HG02885 (cell line): ENCODE data around the gene DTD1.

Experiments
- ATAC-seq: cut with Tn5 transposase; IDR thresholded peaks from one replicate; pipeline ENCODE4 v1.9.1; 2021; ENCODE audit warnings: mild to moderate bottlenecking; ENCODE audit not compliant: unreplicated experiment, poor library complexity

Gene DTD1

GRCh38 chr20:18657575-18657974 is 69.7 kb downstream of the DTD1 start:
- no peak for ATAC-seq

DNA sequence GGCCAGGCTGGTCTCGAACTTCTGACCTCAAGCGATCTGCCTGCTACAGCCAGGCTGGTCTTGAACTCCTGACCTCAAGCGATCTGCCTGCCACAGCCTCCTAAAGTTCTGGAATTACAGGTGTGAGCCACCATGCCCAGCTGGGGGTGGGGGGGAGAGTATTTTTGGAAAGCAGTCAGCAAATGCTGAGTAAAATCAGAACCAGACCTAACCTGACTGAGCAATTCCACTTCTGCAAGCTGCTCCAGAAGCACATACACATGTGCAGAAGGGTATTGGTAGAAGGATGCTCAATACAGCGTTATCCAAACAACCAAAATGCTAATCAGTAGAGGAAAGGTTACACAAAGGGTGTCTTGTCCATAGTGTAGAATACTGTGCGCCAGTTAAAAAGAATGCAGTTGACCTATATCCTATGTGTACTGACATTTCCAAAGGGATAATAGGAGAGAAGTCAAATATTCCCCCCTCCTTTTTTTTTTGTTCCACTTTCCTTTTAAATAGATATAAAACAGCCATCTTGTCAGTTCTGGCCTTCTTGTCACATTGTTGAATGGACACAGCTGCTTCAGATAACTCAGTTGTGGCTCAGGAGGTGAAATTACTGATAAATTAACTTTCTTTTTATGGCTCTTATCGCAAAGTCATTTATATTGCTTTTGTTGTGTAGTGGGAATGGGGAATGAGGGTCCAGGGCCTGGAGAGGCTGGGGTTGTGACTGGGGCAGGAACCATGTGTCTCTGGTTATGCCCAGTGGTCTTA is 74.6 kb downstream of the DTD1 start:
- peak; percentile 62 for ATAC-seq

- no peak for ATAC-seq
These were observed 76.1 kb downstream of the DTD1 start for GRCh38 chr20:18663932-18664331.

DNA sequence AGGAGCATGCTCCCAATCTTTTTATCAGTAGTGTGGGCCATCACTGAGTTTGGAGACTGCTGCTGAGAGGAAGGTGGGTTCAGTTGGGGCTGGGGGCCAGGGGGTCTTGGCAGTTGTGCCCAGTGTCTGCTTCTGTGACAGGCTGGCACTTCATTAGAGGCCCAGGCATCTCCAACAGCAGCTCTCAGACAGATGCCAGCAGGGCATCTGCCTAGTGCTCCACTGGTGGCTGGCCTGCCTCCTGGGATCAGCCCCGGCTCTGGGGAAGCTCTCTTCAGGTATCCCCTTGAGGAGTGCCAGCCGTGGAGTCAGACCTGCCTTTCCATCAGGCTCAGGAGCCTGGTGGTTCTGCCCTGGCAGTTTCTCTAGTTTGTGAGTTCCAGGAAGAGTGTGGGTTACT is 77.3 kb downstream of the DTD1 start:
- ATAC-seq = no peak

DNA sequence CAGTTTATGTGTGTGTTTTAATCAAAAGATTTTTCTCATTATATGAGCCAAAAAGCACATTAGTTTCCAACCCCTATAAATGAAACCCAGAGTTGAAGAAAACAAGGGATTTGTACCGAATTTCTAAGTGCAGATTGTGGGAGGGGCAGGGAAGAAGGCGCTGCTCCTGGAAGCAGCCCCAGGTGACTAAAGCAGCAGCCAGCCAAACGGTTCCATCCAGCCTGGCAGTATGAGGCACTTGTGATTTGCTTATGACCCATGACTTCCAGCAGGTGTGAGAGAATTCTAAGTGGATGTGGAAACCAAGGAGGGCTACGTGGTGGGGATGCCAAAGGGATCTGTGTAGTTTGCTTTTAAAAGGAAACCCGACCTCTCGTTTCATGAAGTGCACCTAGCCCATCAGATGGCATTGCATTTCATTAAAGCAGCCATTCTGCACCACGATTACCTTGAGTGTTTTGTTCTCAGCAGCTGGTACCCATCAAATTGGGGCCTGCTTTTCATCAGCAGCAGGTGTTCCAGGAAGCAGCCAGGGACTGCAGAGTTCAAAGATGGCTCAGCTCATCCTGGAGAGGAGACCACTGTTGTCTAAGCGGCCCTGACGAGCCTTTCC is 79.1 kb downstream of the DTD1 start:
- no peak for ATAC-seq

DNA sequence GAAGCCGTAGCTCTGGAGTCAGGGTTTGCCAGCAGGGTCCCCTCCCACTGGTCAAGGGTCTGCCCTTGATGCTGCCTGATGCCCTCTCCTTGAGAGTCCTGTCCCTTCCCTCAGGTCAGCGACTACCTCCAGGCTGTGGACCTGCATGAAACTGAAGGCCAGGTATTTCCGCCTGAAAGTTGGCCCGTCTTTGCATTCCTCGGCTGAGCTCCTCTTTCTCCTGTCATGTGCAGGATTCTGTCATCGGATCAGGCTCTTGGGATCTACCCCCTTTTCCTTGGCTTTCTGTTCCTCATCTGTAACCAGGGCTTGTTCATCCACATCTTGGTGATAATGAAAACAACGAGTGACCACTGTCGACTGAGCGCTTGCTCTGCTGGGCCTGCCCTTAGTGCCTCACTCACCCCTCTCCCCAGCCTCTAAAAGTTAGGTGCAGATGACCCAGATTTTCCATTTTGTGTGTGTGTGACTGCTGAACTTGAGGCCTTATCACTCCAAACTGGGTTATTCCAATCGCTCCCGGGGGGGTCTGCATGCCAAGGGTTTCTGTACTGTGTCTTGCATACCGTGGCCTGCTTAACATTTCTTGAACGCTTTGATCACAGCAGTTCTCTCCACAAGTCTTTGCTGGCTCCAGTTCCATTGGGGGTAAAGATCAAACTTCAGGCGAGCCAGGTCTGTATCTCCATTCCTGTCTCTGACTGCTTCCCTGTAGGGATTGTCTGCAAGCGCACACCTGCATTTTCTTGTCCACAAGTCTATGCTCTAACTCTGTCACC is 81.6 kb downstream of the DTD1 start:
- ATAC-seq = no peak

GRCh38 chr20:18671203-18671710 is 83.4 kb downstream of the DTD1 start:
- ATAC-seq = no peak

GRCh38 chr20:18672834-18673233 is 85.0 kb downstream of the DTD1 start:
- no peak for ATAC-seq

- ATAC-seq = no peak
These were observed 88.5 kb downstream of the DTD1 start for GRCh38 chr20:18676396-18676795.

GRCh38 chr20:18677126-18677525 is 89.3 kb downstream of the DTD1 start:
- no peak for ATAC-seq

DNA sequence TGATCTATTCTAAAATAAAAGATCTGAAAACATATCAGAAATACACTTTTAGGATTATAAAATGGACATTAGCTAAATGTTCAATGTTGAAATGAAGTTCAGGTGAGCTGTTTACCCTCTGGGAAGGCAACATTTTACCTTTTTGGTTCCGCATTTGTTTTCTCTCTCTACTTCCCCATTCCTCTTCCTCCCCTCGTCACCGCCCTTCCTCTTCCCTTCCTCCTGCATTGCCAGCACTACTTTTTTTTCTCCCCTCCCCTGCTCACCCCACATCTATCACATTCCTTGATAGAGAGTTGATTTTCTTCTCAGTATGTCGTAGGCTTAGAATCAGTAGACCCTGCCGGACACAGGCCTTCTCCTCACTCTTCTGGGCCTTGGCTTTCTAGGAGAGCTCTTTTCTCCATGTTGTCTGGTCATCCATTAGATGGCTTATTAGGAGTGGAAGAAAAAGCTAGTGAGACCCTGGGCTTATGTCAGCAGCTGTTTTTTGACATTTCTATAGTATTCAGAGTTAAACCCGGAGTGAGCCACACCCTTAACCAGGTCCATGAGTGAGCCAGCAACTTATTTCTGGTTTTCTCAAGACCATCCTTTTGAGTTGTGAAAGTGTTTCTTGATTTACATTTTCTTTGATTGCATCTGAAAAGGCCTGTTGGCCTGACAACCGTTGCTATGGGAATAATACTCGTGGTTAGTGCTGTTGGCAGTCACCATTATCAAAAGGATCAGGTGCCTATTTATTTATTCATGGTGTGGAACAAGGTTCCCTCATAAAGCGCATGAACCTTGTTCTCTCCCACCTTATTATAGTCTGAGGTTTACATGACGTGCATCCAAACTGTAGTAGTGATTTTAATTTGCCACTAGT is 90.9 kb downstream of the DTD1 start:
- ATAC-seq = no peak

GRCh38 chr20:18683839-18684238 is 96.0 kb downstream of the DTD1 start:
- no peak for ATAC-seq

- ATAC-seq = no peak
These were observed 96.9 kb downstream of the DTD1 start for GRCh38 chr20:18684775-18685174.

DNA sequence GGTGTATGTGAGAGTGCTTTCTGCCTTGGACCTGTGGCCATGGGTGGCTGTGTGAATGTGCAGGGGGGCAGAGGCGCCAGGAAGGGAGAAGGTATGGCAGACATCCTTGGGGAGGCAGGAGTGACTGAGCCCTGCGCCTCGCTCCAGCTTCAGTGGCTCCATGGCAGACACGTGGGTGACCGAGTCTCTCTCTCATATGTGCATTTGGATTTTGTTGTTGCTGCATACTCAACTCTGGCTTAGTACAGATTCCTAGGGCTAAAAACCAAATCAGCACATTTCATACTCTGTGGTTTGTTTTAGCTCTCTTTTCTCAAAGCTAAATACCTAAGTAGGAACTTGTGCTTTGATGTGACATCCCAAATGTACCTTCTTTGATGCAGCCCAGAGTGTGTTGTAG is 97.6 kb downstream of the DTD1 start:
- no peak for ATAC-seq

GRCh38 chr20:18686696-18687095 is 98.8 kb downstream of the DTD1 start:
- no peak for ATAC-seq

DNA sequence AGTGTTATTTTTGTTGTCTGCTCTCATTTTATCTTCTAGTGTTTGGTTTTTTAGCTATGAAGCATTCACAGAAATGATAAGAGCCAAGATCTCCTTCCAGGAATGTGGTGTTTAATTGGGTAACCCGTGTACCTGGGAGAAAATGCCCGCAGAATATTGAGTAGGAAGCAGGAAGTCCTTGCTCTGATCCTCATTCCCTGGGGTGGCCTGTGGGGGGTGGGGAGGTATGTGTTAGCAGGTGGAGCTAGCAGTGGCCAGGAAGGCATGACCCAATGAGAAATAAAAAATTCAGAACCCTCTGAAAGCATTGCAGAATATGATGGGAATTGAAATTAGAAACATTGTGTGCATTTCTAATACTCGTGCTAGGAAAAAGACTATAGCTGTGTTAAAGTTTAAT is 100.8 kb downstream of the DTD1 start:
- no peak for ATAC-seq

DNA sequence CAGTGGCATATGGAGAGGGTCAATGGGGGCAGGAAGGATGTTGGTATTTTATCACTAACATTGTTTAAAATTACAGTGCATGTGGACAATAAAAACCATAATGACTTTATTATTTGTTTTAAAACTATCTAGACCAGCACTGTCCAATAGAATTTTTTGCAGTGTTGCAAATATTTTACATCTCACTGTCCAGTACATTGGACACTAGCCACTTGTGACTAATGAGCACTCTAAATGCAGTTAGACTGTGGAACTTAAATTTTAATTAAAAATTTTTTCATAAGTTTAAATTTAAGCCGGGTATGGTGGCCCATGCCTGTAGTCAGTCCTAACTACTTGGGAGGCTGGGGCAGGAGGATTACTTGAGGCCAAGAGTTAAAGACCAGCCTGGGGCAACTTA is 101.7 kb downstream of the DTD1 start:
- no peak for ATAC-seq

GRCh38 chr20:18692447-18692846 is 104.6 kb downstream of the DTD1 start:
- no peak for ATAC-seq

- ATAC-seq = no peak
These were observed 106.2 kb downstream of the DTD1 start for GRCh38 chr20:18694071-18694470.

- no peak for ATAC-seq
These were observed 107.3 kb downstream of the DTD1 start for GRCh38 chr20:18695175-18695574.
